Activated T-cell treated with anti-CD3 and anti-CD28 coated beads, Interleukin-2, amount 50 U/mL, for 1 hour (primary cell): ENCODE measurements around the gene HOXA5.
A peak's percentile ranks its signal among the peaks of the same experiment; 100 is the strongest.

Source experiments
- DNase-seq: peaks from one replicate; pipeline ENCODE4 v3.0.0-alpha.2; 2020

HOXA5 gene

GRCh38 chr7:27143023-27143949, at the start of gene HOXA5:
Gene HOXA5 (minus strand): TSS chr7:27143681. CDS start chr7:27143607, 74 bp downstream.
- DNase-seq, result no peak

DNA sequence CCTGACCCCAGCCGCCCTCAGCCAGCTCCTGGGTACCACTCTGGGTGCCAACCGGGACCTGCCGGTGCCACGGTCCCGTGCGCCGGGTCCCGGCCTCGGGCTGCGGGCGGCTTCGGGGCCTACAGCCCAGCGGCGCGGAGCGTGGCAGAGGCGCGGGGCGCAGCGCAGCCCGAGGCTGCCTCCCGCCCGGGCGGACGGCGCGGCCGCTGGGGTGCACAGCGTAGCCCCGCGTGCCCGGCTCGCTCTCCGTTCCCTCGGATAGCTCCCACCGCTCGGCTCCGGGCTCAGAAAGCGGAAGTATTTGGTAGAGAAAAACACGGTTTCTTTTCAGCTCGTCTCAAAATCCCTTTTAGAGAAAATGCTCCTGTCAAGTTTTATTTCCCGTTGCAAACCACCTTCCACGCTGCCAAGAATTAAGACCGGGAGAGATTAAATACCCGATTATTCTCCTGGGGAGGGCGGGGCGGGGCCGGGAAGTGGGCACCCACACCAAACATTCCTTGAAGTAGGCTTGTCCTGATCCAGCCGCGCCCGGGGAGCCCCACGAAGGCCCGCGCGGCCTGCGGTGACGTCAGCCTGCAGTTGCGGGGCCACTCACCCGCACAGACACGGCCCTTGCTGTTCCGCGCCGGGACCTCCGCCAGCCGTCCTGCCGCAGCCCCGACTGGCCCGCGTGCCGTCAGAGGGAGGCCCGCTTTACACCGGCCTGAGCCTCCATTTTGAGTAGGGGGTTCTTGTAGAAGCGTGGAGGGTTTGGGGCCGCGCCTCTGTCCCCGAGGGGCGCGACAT, 49.3 kb upstream of the HOXA5 start:
- peak; percentile 44 for DNase-seq

GRCh38 chr7:27191833-27192545, 48.5 kb upstream of the HOXA5 start:
- DNase-seq, result peak; percentile 29

DNA sequence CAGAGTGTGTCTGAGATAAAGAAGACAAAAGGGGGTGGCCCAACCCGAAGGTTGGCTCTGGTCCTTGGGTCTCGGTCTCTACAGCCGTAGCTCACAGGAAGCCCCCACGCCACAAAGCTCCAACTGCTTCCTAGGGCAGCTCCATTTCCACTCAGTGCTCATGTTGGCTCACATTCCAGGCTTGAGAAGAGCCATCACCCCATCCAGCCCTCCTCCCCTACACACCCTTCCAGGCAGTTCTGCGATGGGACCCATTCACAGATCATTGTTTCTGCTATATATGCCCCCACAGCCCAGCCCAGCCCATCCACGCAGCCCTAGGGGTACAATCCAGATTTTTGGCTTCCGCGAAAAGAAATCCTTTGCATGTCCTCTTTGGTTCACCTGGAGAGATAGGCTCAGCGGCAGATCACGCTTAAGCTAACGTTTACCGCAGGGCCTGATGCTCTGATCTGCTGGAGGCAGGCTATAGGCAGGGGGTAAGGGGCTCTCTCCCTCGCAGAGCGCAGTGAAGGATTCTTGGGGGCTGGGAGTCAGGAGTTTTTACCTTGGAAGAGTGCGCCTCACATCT, 47.8 kb upstream of the HOXA5 start:
- DNase-seq, result peak; percentile 20

- peak; percentile 13 for DNase-seq
Measured at GRCh38 chr7:27189997-27190748, 46.7 kb upstream of the HOXA5 start.

- DNase-seq, result peak; percentile 33
Measured at GRCh38 chr7:27189295-27189996, 46.0 kb upstream of the HOXA5 start.

- peak; percentile 54 for DNase-seq
Measured at GRCh38 chr7:27188386-27189294, 45.2 kb upstream of the HOXA5 start.

DNA sequence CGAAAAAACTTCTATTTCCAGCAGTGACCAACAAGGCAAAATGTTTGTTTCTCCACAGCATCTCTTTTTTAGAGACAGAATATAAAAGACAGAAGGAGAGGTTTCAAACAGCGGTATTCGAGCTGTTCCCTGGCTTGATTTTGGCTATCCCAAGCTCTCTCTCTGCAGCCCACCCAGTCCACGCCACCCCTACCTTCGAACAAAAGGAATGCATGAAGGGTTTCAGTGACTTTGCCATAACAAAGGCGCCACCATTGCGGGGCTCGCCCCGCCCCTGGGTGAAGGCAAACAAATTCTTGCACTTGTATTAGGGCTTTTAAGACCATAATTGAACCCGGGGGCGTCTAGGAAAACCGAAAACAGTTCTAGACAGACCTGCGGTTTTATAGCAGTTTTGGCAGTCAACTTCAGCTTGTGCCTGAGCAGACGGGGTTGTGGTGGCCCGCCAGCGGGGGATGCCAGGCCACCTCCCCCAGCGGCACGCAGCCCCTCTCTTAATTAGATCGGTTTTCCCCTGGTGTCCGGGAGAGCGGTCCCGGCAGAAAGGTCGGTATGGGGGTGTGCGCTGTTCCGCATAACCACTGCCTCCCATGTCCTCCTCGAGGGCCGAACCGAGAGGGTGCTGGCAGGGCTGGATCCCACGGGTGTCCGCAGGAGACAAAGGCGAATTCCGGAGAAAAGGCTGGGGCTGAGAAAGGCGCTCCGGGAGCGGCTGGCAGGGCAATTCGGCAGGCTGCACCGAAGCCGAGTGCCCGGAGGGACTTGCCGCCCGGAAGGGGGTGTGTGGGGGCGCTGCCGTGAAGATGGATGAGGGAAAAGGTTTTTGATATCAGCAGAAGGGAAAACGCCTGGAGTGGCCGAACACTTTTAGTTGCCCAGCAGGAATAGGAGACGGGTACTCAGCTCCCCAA, 44.2 kb upstream of the HOXA5 start:
- peak; percentile 27 for DNase-seq

GRCh38 chr7:27186668-27187474, 43.4 kb upstream of the HOXA5 start:
- peak; percentile 11 for DNase-seq

- peak; percentile 26 for DNase-seq
Measured at GRCh38 chr7:27185854-27186667, 42.6 kb upstream of the HOXA5 start.

GRCh38 chr7:27185013-27185853, 41.8 kb upstream of the HOXA5 start, which contains the start of gene HOXA11:
Gene HOXA11 (minus strand): TSS chr7:27185232. CDS start chr7:27185144, 88 bp downstream.
- DNase-seq, result peak; percentile 26

DNA sequence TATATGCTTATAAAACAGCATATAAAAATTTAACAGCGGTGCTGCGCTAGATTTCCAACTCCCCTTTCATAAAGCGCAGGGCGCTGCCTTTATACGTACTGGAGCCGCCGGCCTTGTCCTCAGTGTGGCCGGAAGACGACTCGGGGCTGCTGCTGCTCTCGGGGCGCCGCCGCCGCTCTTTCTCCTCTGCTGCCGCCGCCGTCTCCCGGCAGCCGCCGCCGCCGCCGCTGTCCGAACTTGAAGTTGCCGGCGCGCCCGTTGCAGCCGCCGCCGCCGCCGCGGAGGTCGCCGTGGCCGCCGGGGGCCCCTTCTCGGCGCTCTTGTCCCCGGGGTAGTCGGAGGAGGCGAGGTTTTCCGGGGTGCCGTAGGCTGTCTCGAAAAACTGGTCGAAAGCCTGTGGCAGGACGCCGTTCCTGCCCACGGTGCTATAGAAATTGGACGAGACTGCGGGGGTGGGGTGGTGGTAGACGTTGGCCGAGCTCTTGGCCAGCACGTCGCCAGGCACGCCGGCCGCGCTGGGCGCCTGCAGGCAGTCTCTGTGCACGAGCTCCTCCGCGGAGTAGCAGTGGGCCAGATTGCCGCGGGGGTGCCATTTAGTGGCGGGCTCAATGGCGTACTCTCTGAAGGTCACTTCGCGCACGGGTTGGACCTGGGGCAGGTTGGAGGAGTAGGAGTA, 41.0 kb upstream of the HOXA5 start:
- peak; percentile 40 for DNase-seq

DNA sequence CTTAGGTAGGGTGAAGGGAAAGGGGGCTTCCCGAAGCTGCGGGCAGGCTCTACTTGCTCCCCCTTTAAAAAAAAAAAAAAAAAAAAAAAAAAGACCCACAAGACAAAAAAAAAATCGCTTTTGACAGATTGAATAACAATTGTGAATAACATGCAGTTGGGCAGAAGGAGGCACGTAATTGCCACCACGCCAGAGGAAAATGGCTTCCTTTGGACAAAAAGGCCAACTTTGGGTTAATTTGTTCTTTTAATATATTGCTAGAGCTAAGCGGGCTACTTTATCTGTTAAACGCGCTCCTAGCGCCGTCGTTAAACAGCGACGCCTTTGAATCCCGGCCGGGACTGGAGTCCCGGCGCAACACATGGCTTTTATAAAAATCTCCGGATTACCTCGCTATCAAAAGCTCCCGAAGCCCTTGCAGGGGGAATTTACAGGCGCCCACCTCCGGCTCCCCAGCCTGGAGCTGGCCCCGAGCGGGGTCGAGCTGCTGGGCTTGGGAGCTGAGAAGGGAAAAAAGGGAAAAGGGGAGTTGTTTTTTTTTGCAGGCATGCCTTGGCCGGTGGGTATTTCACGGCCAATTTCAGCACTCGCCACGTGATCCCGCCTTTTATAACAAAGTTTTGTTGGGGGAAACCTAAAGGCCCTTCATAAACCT, 40.3 kb upstream of the HOXA5 start:
- peak; percentile 27 for DNase-seq

DNA sequence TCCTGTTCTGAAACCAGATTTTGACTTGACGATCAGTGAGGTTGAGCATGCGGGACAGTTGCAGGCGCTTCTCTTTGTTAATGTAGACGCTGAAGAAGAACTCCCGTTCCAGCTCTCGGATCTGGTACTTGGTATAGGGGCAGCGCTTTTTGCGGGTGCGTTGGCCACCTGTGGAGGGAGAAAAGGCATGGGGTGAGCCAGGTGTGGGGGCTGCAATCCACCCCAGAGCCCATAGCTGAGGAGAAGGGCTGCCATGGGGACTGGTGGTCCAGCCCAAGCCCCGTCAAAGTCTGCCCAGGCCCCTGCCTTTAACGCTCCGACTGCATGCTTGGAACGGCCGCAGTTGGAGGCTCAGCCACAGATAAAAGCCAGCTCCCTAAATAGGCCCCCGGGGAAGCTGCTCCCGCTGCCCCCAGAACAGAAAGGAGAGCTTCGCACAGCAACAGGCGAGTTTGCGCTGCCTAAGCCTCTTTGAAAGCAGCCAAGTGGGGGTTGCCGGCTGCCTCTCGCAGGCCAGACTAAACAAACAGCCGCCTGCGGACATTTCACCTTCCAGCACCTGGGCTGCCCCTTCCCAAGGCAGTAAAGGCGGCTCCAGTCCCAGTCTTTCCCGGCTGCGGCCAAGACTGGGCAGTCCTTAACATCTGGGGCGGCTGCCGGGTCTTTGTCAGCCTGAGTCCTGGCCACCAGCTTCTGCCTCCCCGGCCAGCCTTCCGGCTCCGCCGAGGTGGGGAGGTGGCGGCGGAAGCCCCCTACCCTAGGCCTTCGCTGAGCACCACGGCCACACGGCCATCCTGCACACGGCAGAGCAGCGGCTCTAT, 39.6 kb upstream of the HOXA5 start:
- peak; percentile 30 for DNase-seq
